Parathyroid adenoma (tissue), 2 donors: ENCODE data around the gene CLSTN3.

ENCODE experiments used
- H2AFZ ChIP-seq: fragments of 300-600 bp; sonication (generic); one replicate; pipeline ENCODE4 v1.7.0; 2017; ENCODE audit warnings: antibody characterized with exemption, mild to moderate bottlenecking
- H3K27ac ChIP-seq: fragments of 300-600 bp; sonication (generic); one replicate; pipeline ENCODE4 v1.7.0; 2017
- H3K27me3 ChIP-seq: fragments of 300-600 bp; sonication (generic); one replicate; pipeline ENCODE4 v1.7.0; 2017; ENCODE audit warnings: low read length; ENCODE audit not compliant: control insufficient read depth, insufficient read depth
- H3K36me3 ChIP-seq: fragments of 300-600 bp; sonication (generic); one replicate; pipeline ENCODE4 v1.7.0; 2017; ENCODE audit warnings: low read length; ENCODE audit not compliant: control insufficient read depth, insufficient read depth
- H3K4me1 ChIP-seq: fragments of 300-600 bp; sonication (generic); one replicate; pipeline ENCODE4 v1.7.0; 2017; ENCODE audit warnings: control low read depth
- H3K4me2 ChIP-seq: fragments of 300-600 bp; sonication (generic); one replicate; pipeline ENCODE4 v1.7.0; 2017; ENCODE audit warnings: low read length
- H3K4me3 ChIP-seq: fragments of 300-600 bp; sonication (generic); one replicate; pipeline ENCODE4 v1.7.0; 2017; ENCODE audit warnings: low read depth, low read length
- H3K79me2 ChIP-seq: fragments of 300-600 bp; sonication (generic); one replicate; pipeline ENCODE4 v1.7.0; 2017; ENCODE audit warnings: control low read depth
- H3K9ac ChIP-seq: fragments of 300-600 bp; sonication (generic); one replicate; pipeline ENCODE4 v1.7.0; 2017; ENCODE audit warnings: mild to moderate bottlenecking
- H3K9me3 ChIP-seq: fragments of 300-600 bp; sonication (generic); one replicate; pipeline ENCODE4 v1.7.0; 2017; ENCODE audit warnings: low read length; ENCODE audit not compliant: control insufficient read depth
- TF ChIP-seq, protein P1 (sequence below): fragments of 300-600 bp; sonication (generic); IDR thresholded peaks from one replicate; pipeline ENCODE4 v1.7.0; 2017; ENCODE audit warnings: antibody characterized with exemption, mild to moderate bottlenecking
- donor health status: primary hyperparathyroidism.

Gene CLSTN3

DNA sequence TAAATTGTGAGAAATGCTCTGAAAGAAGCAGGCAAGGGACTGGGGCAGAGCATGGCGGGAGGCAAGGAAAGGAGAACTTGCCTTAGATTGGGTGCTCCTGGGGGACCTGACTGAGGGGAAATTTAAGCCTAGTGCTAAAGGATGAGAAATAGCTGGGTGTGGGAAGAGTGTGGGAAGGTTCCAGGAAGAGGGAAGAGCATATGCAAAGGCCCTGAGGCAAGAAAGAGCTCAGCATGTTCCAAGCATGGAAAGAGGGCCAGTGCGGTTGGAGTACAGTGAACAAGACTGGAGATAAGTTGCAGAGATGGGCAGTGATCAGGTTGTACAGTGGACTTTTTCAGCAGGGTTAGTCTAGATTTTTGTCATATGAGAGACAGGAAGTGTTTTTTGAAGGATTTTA, 9.0 kb downstream of the CLSTN3 start:
- TF ChIP-seq, protein P1, sequence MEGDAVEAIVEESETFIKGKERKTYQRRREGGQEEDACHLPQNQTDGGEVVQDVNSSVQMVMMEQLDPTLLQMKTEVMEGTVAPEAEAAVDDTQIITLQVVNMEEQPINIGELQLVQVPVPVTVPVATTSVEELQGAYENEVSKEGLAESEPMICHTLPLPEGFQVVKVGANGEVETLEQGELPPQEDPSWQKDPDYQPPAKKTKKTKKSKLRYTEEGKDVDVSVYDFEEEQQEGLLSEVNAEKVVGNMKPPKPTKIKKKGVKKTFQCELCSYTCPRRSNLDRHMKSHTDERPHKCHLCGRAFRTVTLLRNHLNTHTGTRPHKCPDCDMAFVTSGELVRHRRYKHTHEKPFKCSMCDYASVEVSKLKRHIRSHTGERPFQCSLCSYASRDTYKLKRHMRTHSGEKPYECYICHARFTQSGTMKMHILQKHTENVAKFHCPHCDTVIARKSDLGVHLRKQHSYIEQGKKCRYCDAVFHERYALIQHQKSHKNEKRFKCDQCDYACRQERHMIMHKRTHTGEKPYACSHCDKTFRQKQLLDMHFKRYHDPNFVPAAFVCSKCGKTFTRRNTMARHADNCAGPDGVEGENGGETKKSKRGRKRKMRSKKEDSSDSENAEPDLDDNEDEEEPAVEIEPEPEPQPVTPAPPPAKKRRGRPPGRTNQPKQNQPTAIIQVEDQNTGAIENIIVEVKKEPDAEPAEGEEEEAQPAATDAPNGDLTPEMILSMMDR: no peak
- H2AFZ ChIP-seq: no peak overlapping the region
- peaks cover 1% of the 10 kb centered on the region for H3K4me1 ChIP-seq
- H3K4me3 ChIP-seq: no peak overlapping the region
- no peaks in the 10 kb centered on the region for H3K9me3 ChIP-seq
- no peak overlapping the region for H3K27ac ChIP-seq
- no peaks in the 10 kb centered on the region for H3K27me3 ChIP-seq
- no peaks in the 10 kb centered on the region for H3K79me2 ChIP-seq
- H3K36me3 ChIP-seq: no peaks in the 10 kb centered on the region
- no peak overlapping the region for H3K9ac ChIP-seq
- no peak overlapping the region for H3K4me2 ChIP-seq

DNA sequence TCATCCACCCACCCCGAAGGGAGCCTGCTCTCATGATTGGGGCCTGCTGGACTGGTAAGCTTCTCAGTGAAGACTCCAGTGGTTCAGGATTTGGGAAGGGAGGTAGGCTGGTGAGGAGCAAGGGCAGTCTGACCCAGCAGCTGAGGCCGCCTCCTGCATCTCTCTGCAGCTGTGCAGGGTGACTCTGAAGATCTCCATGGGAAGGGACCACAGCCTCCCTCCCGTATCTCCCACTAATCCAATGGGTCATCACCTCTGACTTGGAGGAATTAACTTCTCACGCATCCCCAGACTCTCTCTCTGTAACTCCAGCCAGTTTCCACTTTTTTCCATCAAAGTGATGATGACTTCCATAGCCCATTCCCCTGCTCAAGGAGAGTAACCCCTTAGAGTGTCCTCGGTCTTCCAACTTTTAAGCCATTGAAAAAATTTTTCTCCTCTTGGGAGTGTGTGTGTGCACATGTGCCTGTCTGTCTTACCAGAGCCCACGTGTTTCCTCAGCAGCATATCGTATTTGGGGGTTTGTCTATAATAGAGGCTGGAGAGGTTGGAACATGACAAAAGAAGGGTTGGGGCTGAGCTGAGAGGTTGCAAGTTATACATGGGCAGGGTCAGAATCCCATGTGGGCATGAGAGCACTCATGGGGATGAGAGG, 11.3 kb downstream of the CLSTN3 start:
- TF ChIP-seq, protein P1: no peak
- H3K9ac ChIP-seq: no peak overlapping the region
- H3K79me2 ChIP-seq: no peaks in the 10 kb centered on the region
- no peak overlapping the region for H3K4me3 ChIP-seq
- no peak overlapping the region for H3K4me2 ChIP-seq
- no peaks in the 10 kb centered on the region for H3K36me3 ChIP-seq
- H3K27ac ChIP-seq: no peak overlapping the region
- peaks cover 24% of the 10 kb centered on the region for H3K4me1 ChIP-seq
- H2AFZ ChIP-seq: no peak overlapping the region
- H3K9me3 ChIP-seq: no peaks in the 10 kb centered on the region
- H3K27me3 ChIP-seq: no peaks in the 10 kb centered on the region

DNA sequence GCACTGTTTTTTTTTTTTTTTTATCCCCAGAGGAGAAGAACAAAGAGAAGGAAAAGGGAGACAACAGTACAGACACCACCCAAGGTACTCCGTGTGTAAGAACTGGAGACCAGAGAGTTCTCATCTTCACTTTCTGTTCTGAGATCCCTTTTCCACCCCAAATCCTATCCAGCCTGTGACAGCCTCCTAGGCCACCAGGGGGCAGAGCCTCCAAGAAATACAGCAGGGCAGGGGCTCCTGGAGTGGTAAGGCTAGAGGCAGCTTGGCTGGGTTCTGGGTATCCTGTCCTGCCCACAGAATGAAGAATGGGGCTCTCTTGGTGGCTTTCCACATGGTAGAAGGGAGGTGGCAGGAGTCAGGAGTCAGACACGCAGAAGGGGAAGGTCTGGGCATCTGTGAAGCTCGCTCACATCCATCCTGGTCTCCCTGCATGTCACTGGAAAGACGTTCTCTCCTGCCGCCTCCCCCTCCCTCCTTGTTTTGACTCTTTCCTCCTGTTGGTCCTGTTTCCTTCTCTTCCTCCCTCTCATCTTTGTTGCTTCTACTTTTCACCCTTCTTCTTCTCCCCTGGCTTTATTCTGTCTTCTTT, 12.0 kb downstream of the CLSTN3 start:
- no peak overlapping the region for H2AFZ ChIP-seq
- no peak overlapping the region for H3K9ac ChIP-seq
- H3K36me3 ChIP-seq: no peaks in the 10 kb centered on the region
- peaks cover 4% of the 10 kb centered on the region for H3K79me2 ChIP-seq
- no peaks in the 10 kb centered on the region for H3K9me3 ChIP-seq
- H3K27ac ChIP-seq: peak overlapping the region; percentile 18
- peaks cover 26% of the 10 kb centered on the region for H3K4me1 ChIP-seq
- no peak overlapping the region for H3K4me2 ChIP-seq
- TF ChIP-seq, protein P1: peak; percentile 92
- no peak overlapping the region for H3K4me3 ChIP-seq
- no peaks in the 10 kb centered on the region for H3K27me3 ChIP-seq

DNA sequence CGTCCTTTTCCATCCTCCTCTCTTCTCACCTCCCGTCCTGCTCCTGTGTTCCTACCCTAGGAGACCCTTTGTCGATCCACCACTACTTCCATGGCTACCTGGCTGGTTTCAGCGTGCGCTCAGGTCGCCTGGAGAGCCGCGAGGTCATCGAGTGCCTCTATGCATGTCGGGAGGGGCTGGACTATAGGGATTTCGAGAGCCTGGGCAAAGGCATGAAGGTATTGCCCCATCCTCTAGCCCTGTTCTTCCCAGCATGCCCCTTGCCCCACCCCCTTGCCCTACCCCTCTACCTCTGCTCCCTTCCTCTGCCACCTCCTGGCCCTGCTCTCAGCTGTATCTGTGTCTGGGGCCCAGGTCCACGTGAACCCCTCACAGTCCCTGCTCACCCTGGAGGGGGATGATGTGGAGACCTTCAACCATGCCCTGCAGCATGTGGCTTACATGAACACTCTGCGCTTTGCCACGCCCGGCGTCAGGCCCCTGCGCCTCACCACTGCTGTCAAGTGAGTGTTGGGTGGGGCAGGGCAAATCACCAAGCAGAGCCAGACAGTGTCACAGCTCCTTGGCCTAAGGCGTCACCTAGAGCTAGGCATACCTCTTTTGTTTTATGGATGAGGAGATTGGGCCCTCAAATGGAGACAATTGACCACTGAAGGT, 12.8 kb downstream of the CLSTN3 start:
- Histone ChIP-seq H2AFZ (no peak overlapping the region), H3K27ac (no peak overlapping the region), H3K4me2 (no peak overlapping the region), H3K79me2 (peaks cover 4% of the 10 kb centered on the region), H3K27me3 (no peaks in the 10 kb centered on the region), H3K36me3 (no peaks in the 10 kb centered on the region), H3K4me1 (peaks cover 26% of the 10 kb centered on the region), H3K9me3 (no peaks in the 10 kb centered on the region), H3K9ac (no peak overlapping the region), H3K4me3 (no peak overlapping the region)
- TF ChIP-seq, protein P1: no peak
